Measurements from ENCODE around the gene CTNNBL1. TPM values are rescaled to one million over a fixed set of nuclear protein-coding genes. Genes with fewer than 3 reads are reported as not detected.

Gene CTNNBL1
- total RNA-seq, 1 experiment from 2014 or later: 71.2 TPM

- DNase-seq (ENCODE audit: low read depth, low spot score) (no peak), ATAC-seq (no peak)
- H3K9me3 ChIP-seq (ENCODE audit: control insufficient read depth, insufficient read depth, low read depth, low read length): no peaks in the 10 kb centered on the region
- intact Hi-C loops (cut with micrococcal nuclease; ENCODE audit: unreplicated experiment) (no loop called here), in situ Hi-C loops (cut with HindIII; ENCODE audit: low pct_unique_long_range_greater_than_20kb, low sequenced_read_pairs) (no loop called here)
- no peaks in the 10 kb centered on the region for H3K36me3 ChIP-seq (ENCODE audit: control insufficient read depth, insufficient read depth, low read length)
- CTCF ChIA-PET: no interaction called here
- H3K4me3 ChIP-seq (ENCODE audit: low read depth in 2 of 2, low read length in 2 of 2): no peak overlapping the region
- TF ChIP-seq POLR2AphosphoS5 (IDR thresholded peaks at IDR 0.05; ENCODE audit: low read depth, low read length) (no peak), CTCF (IDR thresholded peaks at IDR 0.05) (no peak), REST (IDR thresholded peaks at IDR 0.05; ENCODE audit: insufficient read depth in 1 of 2, low read depth in 2 of 2, low read length in 1 of 2) (no peak), SIN3A (IDR thresholded peaks at IDR 0.05; ENCODE audit: borderline replicate concordance, insufficient read depth, low read depth, low read length) (no peak), TCF7L2 (IDR thresholded peaks at IDR 0.05; ENCODE audit: low read depth, low read length) (no peak)
- no peaks in the 10 kb centered on the region for H3K4me1 ChIP-seq (ENCODE audit: control insufficient read depth, insufficient read depth, low read length)
- no peaks in the 10 kb centered on the region for H3K27me3 ChIP-seq (ENCODE audit: control insufficient read depth, insufficient read depth, low read length)
- no TSS peak for BruUV-seq (replicated peaks)
- POLR2A ChIA-PET: no interaction called here
- H3K27ac ChIP-seq (ENCODE audit: low read length): no peak overlapping the region
Observed at GRCh38 chr20:37744347-37744746, 50.5 kb downstream of the CTNNBL1 start.

- TF ChIP-seq TCF7L2 (IDR thresholded peaks at IDR 0.05; ENCODE audit: low read depth, low read length) (no peak), CTCF (IDR thresholded peaks at IDR 0.05) (no peak), POLR2AphosphoS5 (IDR thresholded peaks at IDR 0.05; ENCODE audit: low read depth, low read length) (no peak), REST (IDR thresholded peaks at IDR 0.05; ENCODE audit: insufficient read depth in 1 of 2, low read depth in 2 of 2, low read length in 1 of 2) (no peak), SIN3A (IDR thresholded peaks at IDR 0.05; ENCODE audit: borderline replicate concordance, insufficient read depth, low read depth, low read length) (no peak)
- intact Hi-C loops (cut with micrococcal nuclease; ENCODE audit: unreplicated experiment): no loop called here
- ATAC-seq (no peak), DNase-seq (ENCODE audit: low read depth, low spot score) (no peak)
- H3K4me3 ChIP-seq (ENCODE audit: low read depth in 2 of 2, low read length in 2 of 2): no peak overlapping the region
- POLR2A ChIA-PET: no interaction called here
- BruUV-seq (replicated peaks): no TSS peak
- in situ Hi-C loops (cut with HindIII; ENCODE audit: low pct_unique_long_range_greater_than_20kb, low sequenced_read_pairs): no loop called here
- H3K36me3 ChIP-seq (ENCODE audit: control insufficient read depth, insufficient read depth, low read length): no peaks in the 10 kb centered on the region
- H3K27ac ChIP-seq (ENCODE audit: low read length): no peak overlapping the region
- H3K9me3 ChIP-seq (ENCODE audit: control insufficient read depth, insufficient read depth, low read depth, low read length): no peaks in the 10 kb centered on the region
- CTCF ChIA-PET: no interaction called here
- no peaks in the 10 kb centered on the region for H3K27me3 ChIP-seq (ENCODE audit: control insufficient read depth, insufficient read depth, low read length)
- no peaks in the 10 kb centered on the region for H3K4me1 ChIP-seq (ENCODE audit: control insufficient read depth, insufficient read depth, low read length)
Observed at GRCh38 chr20:37745553-37745952, 51.7 kb downstream of the CTNNBL1 start.

Measured in Panc1 (cell line).